HUDEP-2 (cell line): ENCODE data around the gene ARHGEF10L.

Experiments
- DNase-seq, 76 experiments: peaks; one replicate each; lab custom pipeline; 2025; ENCODE audit not compliant: unreplicated experiment in 76 of 76; lab: John Stamatoyannopoulos, UW

ARHGEF10L gene

GRCh38 chr1:17728123-17728712 lies 188.7 kb downstream of the ARHGEF10L start:
- no peak for DNase-seq

- DNase-seq = no peak
Observed at GRCh38 chr1:17729248-17729647, 189.8 kb downstream of the ARHGEF10L start.

GRCh38 chr1:17729909-17730308 lies 190.4 kb downstream of the ARHGEF10L start:
- DNase-seq = no peak

GRCh38 chr1:17731460-17731859 lies 192.0 kb downstream of the ARHGEF10L start:
- no peak for DNase-seq

- DNase-seq = no peak
Observed at GRCh38 chr1:17732475-17732874, 193.0 kb downstream of the ARHGEF10L start.

- DNase-seq = no peak
Observed at GRCh38 chr1:17733661-17734060, 194.2 kb downstream of the ARHGEF10L start.

- no peak for DNase-seq
Observed at GRCh38 chr1:17734609-17735008, 195.1 kb downstream of the ARHGEF10L start.

GRCh38 chr1:17735348-17735747 lies 195.8 kb downstream of the ARHGEF10L start:
- DNase-seq = no peak

- no peak for DNase-seq
Observed at GRCh38 chr1:17735793-17736192, 196.3 kb downstream of the ARHGEF10L start.

GRCh38 chr1:17736625-17737024 lies 197.1 kb downstream of the ARHGEF10L start:
- DNase-seq = no peak

- DNase-seq = no peak
Observed at GRCh38 chr1:17739050-17739449, 199.6 kb downstream of the ARHGEF10L start.

- DNase-seq = no peak
Observed at GRCh38 chr1:17741052-17741451, 201.6 kb downstream of the ARHGEF10L start.

- DNase-seq = no peak
Observed at GRCh38 chr1:17742583-17742982, 203.1 kb downstream of the ARHGEF10L start.

GRCh38 chr1:17743008-17743647 lies 203.6 kb downstream of the ARHGEF10L start:
- DNase-seq = no peak

- no peak for DNase-seq
Observed at GRCh38 chr1:17743925-17744324, 204.4 kb downstream of the ARHGEF10L start.

GRCh38 chr1:17744666-17745478 lies 205.4 kb downstream of the ARHGEF10L start:
- DNase-seq = no peak

- no peak for DNase-seq
Observed at GRCh38 chr1:17745479-17745955, 206.0 kb downstream of the ARHGEF10L start.

- DNase-seq = peak in 1 of 76 experiments; percentile 22
Observed at GRCh38 chr1:17746281-17746680, 206.8 kb downstream of the ARHGEF10L start.

- no peak for DNase-seq
Observed at GRCh38 chr1:17746920-17747319, 207.4 kb downstream of the ARHGEF10L start.
